SK-N-SH (cell line): ENCODE results near the gene DENND5B.

Source experiments
- CHD2 ChIP-seq: fragments of 150-350 bp; IDR thresholded peaks from 2 replicates; pipeline ENCODE4 v1.6.1; 2018; ENCODE audit warnings: low read length; ENCODE audit not compliant: partially characterized antibody
- CTCF ChIP-seq: fragments of 200-600 bp; sonication (generic); IDR thresholded peaks from 2 replicates; pipeline ENCODE4 v1.6.1; 2017; ENCODE audit warnings: antibody characterized with exemption, mild to moderate bottlenecking, moderate library complexity

GRCh38 chr12:31491841-31492598 is 98.9 kb downstream of the DENND5B start:
- no peak for TF ChIP-seq CTCF
- no peak for TF ChIP-seq CHD2
